ENCODE data around the gene ZBTB39. TPM values are rescaled to one million over a fixed set of nuclear protein-coding genes. Genes with fewer than 3 reads are reported as not detected.
"Not testable (repeated sequence)": the region's sequence is repeated elsewhere in the genome, so short reads cannot be mapped to it uniquely, and the experiment has no call there.

ZBTB39 gene
- total and polyA plus RNA-seq, 2 donors from 2014 or later = 1.4 to 6.6 TPM

DNA sequence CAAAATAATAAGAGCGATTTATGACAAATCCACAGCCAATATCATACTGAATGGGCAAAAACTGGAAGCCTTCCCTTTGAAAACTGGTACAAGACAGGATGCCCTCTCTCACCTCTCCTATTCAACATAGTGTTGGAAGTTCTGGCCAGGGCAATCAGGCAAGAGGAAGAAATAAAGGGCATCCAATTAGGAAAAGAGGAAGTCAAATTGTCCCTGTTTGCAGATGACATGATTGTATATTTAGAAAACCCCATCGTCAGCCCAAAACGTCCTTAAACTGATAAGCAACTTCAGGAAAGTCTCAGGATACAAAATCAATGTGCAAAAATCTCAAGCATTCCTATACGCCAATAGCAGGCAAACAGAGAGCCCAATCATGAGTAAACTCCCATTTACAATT is 44.1 kb downstream of the ZBTB39 start:
- intact Hi-C loops (cut with DNase I); H3K4me1 ChIP-seq (ENCODE audit: control insufficient read depth in 2 of 3, insufficient read depth in 2 of 3, low read depth in 1 of 3, low read length in 3 of 3); H3K9ac ChIP-seq (ENCODE audit: low read length in 3 of 3); DNase-seq; H3K27ac ChIP-seq (ENCODE audit: low read depth in 2 of 2, low read length in 2 of 2); H3K36me3 ChIP-seq (ENCODE audit: control insufficient read depth in 2 of 3, insufficient read depth in 3 of 3, low read length in 3 of 3); H3K4me3 ChIP-seq (ENCODE audit: low read length in 3 of 3); FAIRE-seq; H3K27me3 ChIP-seq (ENCODE audit: control insufficient read depth, insufficient read depth, low read length): not testable (repeated sequence)
- H3K9me3 ChIP-seq (ENCODE audit: control insufficient read depth in 2 of 3, insufficient read depth in 1 of 3, low read length in 3 of 3) = peaks cover 0 to 10% (median 0%) of the 10 kb centered on the region in 3 donors

DNA sequence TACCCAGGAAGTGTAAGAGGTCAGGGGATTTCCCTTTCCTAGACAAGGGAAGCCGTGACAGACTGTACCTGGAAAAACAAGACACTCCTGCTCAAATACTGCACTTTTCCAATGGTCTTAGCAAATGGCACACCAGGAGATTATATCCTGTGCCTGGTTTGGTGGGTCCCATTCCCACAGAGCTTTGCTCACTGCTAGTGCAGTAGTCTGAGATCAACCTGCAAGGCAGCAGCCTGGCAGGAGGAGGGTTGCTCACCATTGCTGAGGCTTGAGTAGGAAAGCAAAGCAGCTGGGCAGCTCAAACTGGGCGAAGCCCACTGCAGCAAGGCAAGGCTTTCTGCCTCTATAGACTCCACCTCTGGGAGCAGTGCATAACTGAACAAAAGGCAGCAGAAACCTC is 47.9 kb downstream of the ZBTB39 start:
- FAIRE-seq = no peak
- Histone ChIP-seq H3K4me1 (ENCODE audit: control insufficient read depth in 2 of 3, insufficient read depth in 2 of 3, low read depth in 1 of 3, low read length in 3 of 3) (no peaks in the 10 kb centered on the region), H3K27ac (ENCODE audit: low read depth in 2 of 2, low read length in 2 of 2) (no peak overlapping the region), H3K36me3 (ENCODE audit: control insufficient read depth in 2 of 3, insufficient read depth in 3 of 3, low read length in 3 of 3) (no peaks in the 10 kb centered on the region), H3K4me3 (ENCODE audit: low read length in 3 of 3) (no peak overlapping the region), H3K9me3 (ENCODE audit: control insufficient read depth in 2 of 3, insufficient read depth in 1 of 3, low read length in 3 of 3) (peaks cover 0 to 10% (median 0%) of the 10 kb centered on the region in 3 donors), H3K9ac (ENCODE audit: low read length in 3 of 3) (no peak overlapping the region), H3K27me3 (ENCODE audit: control insufficient read depth, insufficient read depth, low read length) (no peaks in the 10 kb centered on the region)
- no peak for DNase-seq
- TF ChIP-seq, protein P1, sequence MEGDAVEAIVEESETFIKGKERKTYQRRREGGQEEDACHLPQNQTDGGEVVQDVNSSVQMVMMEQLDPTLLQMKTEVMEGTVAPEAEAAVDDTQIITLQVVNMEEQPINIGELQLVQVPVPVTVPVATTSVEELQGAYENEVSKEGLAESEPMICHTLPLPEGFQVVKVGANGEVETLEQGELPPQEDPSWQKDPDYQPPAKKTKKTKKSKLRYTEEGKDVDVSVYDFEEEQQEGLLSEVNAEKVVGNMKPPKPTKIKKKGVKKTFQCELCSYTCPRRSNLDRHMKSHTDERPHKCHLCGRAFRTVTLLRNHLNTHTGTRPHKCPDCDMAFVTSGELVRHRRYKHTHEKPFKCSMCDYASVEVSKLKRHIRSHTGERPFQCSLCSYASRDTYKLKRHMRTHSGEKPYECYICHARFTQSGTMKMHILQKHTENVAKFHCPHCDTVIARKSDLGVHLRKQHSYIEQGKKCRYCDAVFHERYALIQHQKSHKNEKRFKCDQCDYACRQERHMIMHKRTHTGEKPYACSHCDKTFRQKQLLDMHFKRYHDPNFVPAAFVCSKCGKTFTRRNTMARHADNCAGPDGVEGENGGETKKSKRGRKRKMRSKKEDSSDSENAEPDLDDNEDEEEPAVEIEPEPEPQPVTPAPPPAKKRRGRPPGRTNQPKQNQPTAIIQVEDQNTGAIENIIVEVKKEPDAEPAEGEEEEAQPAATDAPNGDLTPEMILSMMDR (IDR thresholded peaks at IDR 0.05; ENCODE audit: borderline replicate concordance, extremely low read depth, insufficient read depth) = no peak
- intact Hi-C loops (cut with DNase I) = no loop called here

DNA sequence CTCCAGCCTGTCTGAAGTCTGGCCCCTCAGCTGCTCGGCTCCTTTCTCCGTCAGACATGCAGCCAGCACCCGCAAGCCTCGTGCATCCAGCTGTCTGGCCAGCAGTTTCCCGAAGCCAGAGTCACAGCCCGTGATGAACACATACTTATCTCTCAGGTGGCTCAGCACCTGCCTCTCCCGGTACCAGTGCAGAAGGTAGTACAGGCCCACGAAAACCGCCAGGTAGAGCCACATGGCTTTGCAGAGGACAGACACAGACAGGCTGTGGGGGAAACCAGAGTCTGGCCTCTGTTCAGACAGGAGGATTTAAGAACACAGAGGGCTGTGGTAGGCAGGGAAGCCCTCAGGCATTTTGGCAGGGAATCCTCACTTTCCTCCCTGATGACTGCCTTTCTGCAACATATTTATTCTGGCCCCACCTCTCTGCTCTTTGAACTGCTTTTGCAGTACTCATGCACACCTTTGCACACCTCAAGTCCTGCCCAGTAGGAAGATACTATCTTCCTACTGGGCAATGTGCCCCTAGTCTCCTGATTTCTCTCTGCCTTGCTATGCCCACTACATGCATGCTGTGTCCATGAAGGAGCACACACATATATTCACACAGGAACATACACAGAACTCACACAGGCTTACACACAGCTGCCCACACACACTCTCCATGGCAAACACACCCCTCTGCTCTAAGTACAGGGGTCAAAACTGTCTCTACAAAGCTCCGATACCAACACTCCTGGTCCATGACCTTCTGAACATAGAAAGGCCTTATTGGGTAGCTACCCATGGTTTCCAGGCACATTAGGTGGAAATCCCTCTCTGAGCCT is 48.9 kb downstream of the ZBTB39 start, which contains the start of gene RDH16:
Gene RDH16, minus strand, starts transcription at position 380 of the 824 bp plus-strand sequence. Its CDS starts 146 bp downstream, at position 234.
- Histone ChIP-seq H3K4me3 (ENCODE audit: low read length in 3 of 3) (no peak within 1 kb of the TSS), H3K9me3 (ENCODE audit: control insufficient read depth in 2 of 3, insufficient read depth in 1 of 3, low read length in 3 of 3) (peaks cover 0 to 10% (median 0%) of the 10 kb centered on the region in 3 donors), H3K36me3 (ENCODE audit: control insufficient read depth in 2 of 3, insufficient read depth in 3 of 3, low read length in 3 of 3) (no peaks in the 10 kb centered on the region), H3K27me3 (ENCODE audit: control insufficient read depth, insufficient read depth, low read length) (no peaks in the 10 kb centered on the region), H3K9ac (ENCODE audit: low read length in 3 of 3) (no peak within 1 kb of the TSS), H3K4me1 (ENCODE audit: control insufficient read depth in 2 of 3, insufficient read depth in 2 of 3, low read depth in 1 of 3, low read length in 3 of 3) (no peaks in the 10 kb centered on the region), H3K27ac (ENCODE audit: low read depth in 2 of 2, low read length in 2 of 2) (no peak within 1 kb of the TSS)
- no peak for DNase-seq
- intact Hi-C loops (cut with DNase I) = no loop called here
- TF ChIP-seq, protein P1 (IDR thresholded peaks at IDR 0.05; ENCODE audit: borderline replicate concordance, extremely low read depth, insufficient read depth) = no peak
- FAIRE-seq = no peak

DNA sequence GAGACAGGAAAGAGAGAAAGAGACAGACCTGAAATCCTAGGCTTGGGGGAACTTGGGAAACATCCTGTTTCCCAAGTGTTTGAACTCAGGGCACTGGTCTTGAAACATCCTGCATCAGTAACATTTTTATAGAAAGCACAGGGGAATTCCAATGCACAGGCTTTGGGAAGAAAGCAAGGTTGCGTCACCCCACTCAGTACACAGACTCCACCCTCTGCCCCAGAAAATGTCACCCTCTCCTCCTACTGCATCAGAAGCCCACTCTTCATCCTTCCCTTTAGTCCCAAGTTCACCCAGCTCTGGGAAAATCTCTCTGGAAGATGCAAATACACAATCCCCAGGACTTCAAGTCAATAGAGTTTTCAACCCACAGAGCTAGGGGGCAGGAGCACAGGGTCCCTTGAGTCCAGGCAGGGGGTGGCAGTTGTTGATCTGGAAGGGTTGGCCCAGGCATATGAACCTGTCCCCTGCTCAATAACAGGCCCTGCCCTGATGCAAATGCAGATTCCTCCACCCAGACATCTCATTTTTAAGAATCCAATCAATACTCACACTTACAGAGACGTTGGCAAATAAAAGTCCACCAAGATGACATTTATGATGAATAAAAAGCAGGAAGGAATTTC is 50.6 kb downstream of the ZBTB39 start:
- Histone ChIP-seq H3K36me3 (ENCODE audit: control insufficient read depth in 2 of 3, insufficient read depth in 3 of 3, low read length in 3 of 3) (no peaks in the 10 kb centered on the region), H3K9ac (ENCODE audit: low read length in 3 of 3) (no peak overlapping the region), H3K9me3 (ENCODE audit: control insufficient read depth in 2 of 3, insufficient read depth in 1 of 3, low read length in 3 of 3) (peaks cover 0 to 10% (median 0%) of the 10 kb centered on the region in 3 donors), H3K27ac (ENCODE audit: low read depth in 2 of 2, low read length in 2 of 2) (no peak overlapping the region), H3K4me1 (ENCODE audit: control insufficient read depth in 2 of 3, insufficient read depth in 2 of 3, low read depth in 1 of 3, low read length in 3 of 3) (no peaks in the 10 kb centered on the region), H3K27me3 (ENCODE audit: control insufficient read depth, insufficient read depth, low read length) (no peaks in the 10 kb centered on the region), H3K4me3 (ENCODE audit: low read length in 3 of 3) (no peak overlapping the region)
- no peak for FAIRE-seq
- intact Hi-C loops (cut with DNase I) = no loop called here
- TF ChIP-seq, protein P1 (IDR thresholded peaks at IDR 0.05; ENCODE audit: borderline replicate concordance, extremely low read depth, insufficient read depth) = no peak
- peak in 1 of 5 donors; percentile 7 for DNase-seq
